Endothelial cell of umbilical vein (primary cell): Measurements from ENCODE around the gene FOLR2.
A peak's percentile ranks its signal among the peaks of the same experiment; 100 is the strongest.
"Not testable (repeated sequence)": the region's sequence is repeated elsewhere in the genome, so short reads cannot be mapped to it uniquely, and the experiment has no call there.

Experiments used
- CTCF ChIP-seq, 2 donors: IDR thresholded peaks; 1 replicate in 1 of 2; 2 replicates in 1 of 2; pipeline ENCODE4 v1.5.1; 2011; ENCODE audit warnings: low read length in 2 of 2, mild to moderate bottlenecking in 2 of 2, moderate library complexity in 2 of 2, control low read depth in 1 of 2, inconsistent platforms in 1 of 2, low read depth in 1 of 2; ENCODE audit not compliant: insufficient read depth in 1 of 2; ENCODE audit errors: extremely low read depth in 1 of 2
- EZH2 ChIP-seq: IDR thresholded peaks from 2 replicates; pipeline ENCODE4 v1.6.1; 2012; ENCODE audit warnings: borderline replicate concordance, low read depth, mild to moderate bottlenecking, moderate library complexity, low read length, inconsistent platforms; ENCODE audit not compliant: severe bottlenecking
- JUN ChIP-seq: IDR thresholded peaks from 2 replicates; pipeline ENCODE4 v1.6.1; 2011; ENCODE audit warnings: borderline replicate concordance, low read depth; ENCODE audit not compliant: insufficient read length, insufficient read depth
- POLR2AphosphoS5 ChIP-seq: IDR thresholded peaks from 2 replicates; pipeline ENCODE4 v1.6.1; 2012; ENCODE audit warnings: low read depth, mild to moderate bottlenecking, control low read depth, low read length, moderate library complexity; ENCODE audit not compliant: insufficient read depth

DNA sequence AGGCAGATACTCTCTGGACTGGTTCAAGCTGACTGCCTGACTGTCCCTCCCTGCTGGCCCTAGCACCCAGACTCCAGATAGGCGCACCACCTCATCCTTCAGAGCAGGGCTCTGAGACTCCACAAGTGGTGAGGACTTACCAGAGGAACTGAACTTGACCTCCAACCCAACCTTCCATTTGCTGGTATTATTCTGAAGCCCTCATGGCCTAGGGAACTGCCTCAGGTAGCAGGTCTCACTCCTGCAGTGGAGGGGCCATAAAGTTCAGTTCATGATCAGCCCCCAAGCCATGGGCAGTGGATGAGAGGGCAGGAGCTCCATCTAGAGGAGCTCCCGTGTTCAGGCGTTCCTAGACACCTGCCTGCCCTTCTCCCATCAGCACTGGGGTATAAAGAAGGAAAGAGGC lies 35.0 kb upstream of the FOLR2 start:
- peak in 1 of 2 donors; percentile 12 for TF ChIP-seq CTCF (IDR thresholded peaks at IDR 0.05; ENCODE audit: extremely low read depth in 1 of 2, insufficient read depth in 1 of 2, low read depth in 1 of 2, low read length in 2 of 2)
- not testable (repeated sequence) for TF ChIP-seq EZH2, POLR2AphosphoS5, JUN
